Adrenal gland (tissue), 5 donors: ENCODE data around the gene TXNRD2.
"Not testable (repeated sequence)": the region's sequence is repeated elsewhere in the genome, so short reads cannot be mapped to it uniquely, and the experiment has no call there.

Experiments used
- POLR2A ChIP-seq, 2 donors: fragments of 450-650 bp; IDR thresholded peaks; one replicate each; pipeline ENCODE4 v1.6.1; 2017; ENCODE audit warnings: antibody characterized with exemption in 2 of 2, mild to moderate bottlenecking in 2 of 2, moderate library complexity in 1 of 2
- TF ChIP-seq, protein P1 (sequence below), 6 experiments: fragments of 450-650 bp in 4 of 6; fragments of 200-600 bp in 2 of 6; sonication (generic) in 1 of 6; IDR thresholded peaks; 1 replicate in 5 of 6; 2 replicates in 1 of 6; pipeline versions ENCODE4 v1.5.1 to v1.8.0; 2016 to 2021; ENCODE audit warnings: antibody characterized with exemption in 6 of 6, mild to moderate bottlenecking in 2 of 6, moderate library complexity in 1 of 6
- donor health status: DM: no; HTN: no; CAD: no.

DNA sequence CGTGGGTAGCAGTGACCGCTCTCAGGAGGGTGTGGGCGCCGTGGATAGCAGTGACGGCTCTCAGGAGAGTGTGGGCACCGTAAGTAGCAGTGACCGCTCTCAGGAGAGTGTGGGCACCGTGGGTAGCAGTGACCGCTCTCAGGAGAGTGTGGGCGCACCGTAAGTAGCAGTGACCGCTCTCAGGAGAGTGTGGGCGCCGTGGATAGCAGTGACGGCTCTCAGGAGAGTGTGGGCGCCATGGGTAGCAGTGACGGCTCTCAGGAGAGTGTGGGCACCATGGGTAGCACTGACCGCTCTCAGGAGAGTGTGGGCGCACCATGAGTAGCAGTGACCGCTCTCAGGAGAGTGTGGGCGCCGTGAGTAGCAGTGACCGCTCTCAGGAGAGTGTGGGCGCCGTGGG lies 34.8 kb downstream of the TXNRD2 start:
- TF ChIP-seq, protein P1, sequence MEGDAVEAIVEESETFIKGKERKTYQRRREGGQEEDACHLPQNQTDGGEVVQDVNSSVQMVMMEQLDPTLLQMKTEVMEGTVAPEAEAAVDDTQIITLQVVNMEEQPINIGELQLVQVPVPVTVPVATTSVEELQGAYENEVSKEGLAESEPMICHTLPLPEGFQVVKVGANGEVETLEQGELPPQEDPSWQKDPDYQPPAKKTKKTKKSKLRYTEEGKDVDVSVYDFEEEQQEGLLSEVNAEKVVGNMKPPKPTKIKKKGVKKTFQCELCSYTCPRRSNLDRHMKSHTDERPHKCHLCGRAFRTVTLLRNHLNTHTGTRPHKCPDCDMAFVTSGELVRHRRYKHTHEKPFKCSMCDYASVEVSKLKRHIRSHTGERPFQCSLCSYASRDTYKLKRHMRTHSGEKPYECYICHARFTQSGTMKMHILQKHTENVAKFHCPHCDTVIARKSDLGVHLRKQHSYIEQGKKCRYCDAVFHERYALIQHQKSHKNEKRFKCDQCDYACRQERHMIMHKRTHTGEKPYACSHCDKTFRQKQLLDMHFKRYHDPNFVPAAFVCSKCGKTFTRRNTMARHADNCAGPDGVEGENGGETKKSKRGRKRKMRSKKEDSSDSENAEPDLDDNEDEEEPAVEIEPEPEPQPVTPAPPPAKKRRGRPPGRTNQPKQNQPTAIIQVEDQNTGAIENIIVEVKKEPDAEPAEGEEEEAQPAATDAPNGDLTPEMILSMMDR (IDR thresholded peaks at IDR 0.05): not testable (repeated sequence)
- TF ChIP-seq POLR2A (IDR thresholded peaks at IDR 0.05): not testable (repeated sequence)
